Coronary artery (tissue), 2 donors: ENCODE data around the gene TUBA3D.
"Not testable (repeated sequence)": the region's sequence is repeated elsewhere in the genome, so short reads cannot be mapped to it uniquely, and the experiment has no call there.

Source experiments
- DNase-seq: peaks from one replicate; pipeline ENCODE4 v3.0.0-alpha.2; 2017; ENCODE audit warnings: low spot score
- H3K27ac ChIP-seq, 2 donors: fragments of 200-600 bp; sonication (generic); one replicate each; pipeline ENCODE4 v1.5.1; 2016 to 2019
- H3K4me3 ChIP-seq: fragments of 200-600 bp; sonication (generic); 2 replicates; pipeline ENCODE4 v1.5.1; 2016; ENCODE audit warnings: mild to moderate bottlenecking, moderate library complexity
- TF ChIP-seq, protein P1 (sequence below): fragments of 200-600 bp; sonication (generic); IDR thresholded peaks from one replicate; pipeline ENCODE4 v1.5.1; 2019; ENCODE audit warnings: antibody characterized with exemption

Gene TUBA3D

DNA sequence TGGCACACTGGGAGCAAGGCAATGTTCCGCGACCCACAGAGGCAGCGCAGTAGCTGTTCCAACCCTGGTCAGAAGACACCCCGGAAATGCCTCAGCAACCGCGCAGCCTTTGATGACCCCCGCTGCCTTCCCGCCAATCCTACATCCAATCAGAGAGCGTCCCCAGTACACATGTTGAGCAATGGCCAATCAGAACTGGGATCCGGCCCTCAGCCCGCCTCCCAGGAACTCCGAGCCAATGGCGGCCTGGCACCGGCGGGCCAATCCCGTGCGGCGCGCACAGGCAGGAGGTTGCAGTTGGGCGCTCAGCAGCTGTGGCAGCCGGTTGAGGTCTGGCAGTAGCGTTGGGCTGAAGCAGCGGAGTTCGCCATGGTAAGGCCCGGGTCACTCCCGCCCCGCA, at the start of gene TUBA3D:
TSS of gene TUBA3D (plus strand) at position 289 of the 400 bp plus-strand sequence. CDS start at position 370, 81 bp downstream.
- Histone ChIP-seq H3K4me3 (no peak within 1 kb of the TSS), H3K27ac (no peak within 1 kb of the TSS)
- TF ChIP-seq, protein P1, sequence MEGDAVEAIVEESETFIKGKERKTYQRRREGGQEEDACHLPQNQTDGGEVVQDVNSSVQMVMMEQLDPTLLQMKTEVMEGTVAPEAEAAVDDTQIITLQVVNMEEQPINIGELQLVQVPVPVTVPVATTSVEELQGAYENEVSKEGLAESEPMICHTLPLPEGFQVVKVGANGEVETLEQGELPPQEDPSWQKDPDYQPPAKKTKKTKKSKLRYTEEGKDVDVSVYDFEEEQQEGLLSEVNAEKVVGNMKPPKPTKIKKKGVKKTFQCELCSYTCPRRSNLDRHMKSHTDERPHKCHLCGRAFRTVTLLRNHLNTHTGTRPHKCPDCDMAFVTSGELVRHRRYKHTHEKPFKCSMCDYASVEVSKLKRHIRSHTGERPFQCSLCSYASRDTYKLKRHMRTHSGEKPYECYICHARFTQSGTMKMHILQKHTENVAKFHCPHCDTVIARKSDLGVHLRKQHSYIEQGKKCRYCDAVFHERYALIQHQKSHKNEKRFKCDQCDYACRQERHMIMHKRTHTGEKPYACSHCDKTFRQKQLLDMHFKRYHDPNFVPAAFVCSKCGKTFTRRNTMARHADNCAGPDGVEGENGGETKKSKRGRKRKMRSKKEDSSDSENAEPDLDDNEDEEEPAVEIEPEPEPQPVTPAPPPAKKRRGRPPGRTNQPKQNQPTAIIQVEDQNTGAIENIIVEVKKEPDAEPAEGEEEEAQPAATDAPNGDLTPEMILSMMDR, result no peak
- DNase-seq, result no peak

DNA sequence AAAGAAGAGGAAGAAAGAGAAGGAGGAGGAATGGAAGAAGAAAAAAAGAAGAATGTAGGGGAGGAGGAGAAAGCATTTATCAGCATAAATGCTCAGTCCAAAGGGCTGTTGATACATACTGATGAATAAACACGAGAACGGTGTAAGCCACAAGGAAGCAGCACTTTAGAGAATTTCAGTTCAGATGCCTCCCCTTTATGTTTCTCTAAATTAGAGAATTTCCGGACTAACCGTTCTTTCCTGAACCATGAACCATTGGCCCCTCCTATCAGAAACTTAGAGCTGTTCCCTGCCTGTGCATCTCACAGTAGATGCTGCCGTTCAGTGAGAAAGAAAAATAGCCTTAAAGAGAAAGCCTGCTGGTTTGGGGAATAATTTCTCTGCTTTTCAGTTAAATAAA, 49.2 kb upstream of the TUBA3D start:
- TF ChIP-seq, protein P1, result no peak
- Histone ChIP-seq H3K27ac (no peak overlapping the region), H3K4me3 (no peak overlapping the region)
- DNase-seq, result no peak

DNA sequence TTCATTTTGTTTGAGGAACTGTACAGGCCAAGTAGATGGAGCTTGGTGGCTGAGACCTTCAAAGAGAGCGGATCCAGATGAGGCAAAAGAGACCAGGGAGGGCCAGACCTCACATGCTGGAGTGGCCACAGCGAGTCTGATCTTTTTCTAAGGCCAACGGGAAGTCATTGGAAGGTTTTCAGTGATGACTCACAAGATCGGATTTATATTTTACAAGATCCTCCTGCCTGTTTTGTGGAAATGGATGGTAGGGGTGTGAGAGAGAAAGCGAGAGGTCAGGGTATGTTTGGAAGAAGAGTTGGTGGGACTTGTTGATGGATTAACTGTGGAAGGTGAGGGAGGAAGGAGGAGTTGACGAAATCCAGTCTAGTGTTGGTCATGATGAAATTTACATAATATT, 44.6 kb upstream of the TUBA3D start:
- H3K4me3 ChIP-seq, result no peak overlapping the region
- TF ChIP-seq, protein P1, result no peak
- DNase-seq, result no peak
- no peak overlapping the region for H3K27ac ChIP-seq

DNA sequence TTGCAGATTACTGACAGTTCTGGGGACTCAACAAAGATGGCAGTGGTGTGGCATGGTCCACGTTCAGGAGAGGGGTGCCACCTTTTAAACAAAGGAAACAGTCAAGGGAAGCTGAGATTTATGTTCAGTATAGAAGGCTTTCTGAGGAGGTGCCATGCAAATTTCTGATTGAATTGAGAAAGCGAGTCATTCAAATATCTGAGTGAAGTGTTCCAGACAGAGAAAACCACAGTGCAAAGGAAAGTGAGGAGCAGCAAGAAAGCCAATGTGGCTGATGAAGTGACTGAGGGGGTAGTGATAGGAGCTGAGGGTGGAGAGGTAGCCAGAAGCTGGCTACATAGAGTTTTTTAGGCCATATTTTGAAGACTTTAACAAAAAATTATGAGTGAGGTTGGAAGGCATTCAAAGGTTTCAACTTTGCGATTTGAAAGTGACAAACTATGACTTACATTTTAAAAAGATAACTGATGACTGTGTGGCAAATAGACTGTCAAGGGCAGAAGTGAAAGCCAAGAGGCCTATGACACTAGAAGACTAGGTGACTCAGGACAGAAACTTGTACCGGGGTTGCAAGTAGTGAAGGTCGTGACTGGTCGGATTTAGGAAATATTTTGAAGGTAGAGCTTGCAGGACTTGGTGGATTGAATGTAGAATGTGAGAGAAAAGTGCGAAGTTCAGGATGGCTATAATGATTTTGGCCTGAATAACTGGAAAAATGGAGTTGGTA, 35.0 kb upstream of the TUBA3D start:
- not testable (repeated sequence) for H3K4me3 ChIP-seq, H3K27ac ChIP-seq, DNase-seq

DNA sequence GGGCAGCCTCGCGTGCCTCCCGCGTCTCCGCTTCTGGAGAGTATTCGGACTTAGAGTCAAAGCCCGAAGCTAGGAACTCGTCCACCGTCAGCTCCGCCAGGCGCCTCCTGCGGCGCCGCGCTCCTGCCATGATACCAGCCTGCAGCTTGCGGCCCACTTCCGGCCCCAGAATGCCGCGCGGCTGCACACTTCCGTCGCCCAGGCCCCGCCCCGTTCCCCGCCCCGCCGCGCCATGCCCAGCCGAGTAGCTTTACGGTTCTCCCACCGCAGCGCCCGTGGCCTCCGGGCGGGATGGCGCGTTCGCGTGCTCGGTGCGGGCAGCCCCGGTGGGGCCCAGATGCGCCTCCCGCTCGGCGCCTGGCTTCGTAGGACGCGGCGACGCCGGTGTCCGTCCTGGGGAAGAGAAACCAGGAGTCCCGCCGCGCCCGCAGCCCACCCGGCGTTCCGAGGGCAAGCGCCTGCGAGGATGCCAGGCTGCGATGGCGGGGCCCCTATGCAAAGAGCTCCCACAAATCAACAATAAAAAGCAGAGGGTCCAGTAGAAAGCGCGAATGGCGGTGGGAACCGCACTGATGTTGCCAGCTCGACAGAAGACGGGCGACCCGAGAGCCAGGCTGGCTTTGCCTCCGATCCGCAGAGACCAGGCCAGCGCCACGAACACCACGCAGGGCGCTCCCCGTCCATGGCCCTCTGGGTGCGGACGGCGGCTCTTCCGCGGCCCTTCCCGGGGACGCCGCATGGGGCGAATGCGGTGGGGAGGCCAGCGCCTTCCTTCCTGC, 31.0 kb upstream of the TUBA3D start:
- not testable (repeated sequence) for DNase-seq, H3K27ac ChIP-seq, H3K4me3 ChIP-seq

DNA sequence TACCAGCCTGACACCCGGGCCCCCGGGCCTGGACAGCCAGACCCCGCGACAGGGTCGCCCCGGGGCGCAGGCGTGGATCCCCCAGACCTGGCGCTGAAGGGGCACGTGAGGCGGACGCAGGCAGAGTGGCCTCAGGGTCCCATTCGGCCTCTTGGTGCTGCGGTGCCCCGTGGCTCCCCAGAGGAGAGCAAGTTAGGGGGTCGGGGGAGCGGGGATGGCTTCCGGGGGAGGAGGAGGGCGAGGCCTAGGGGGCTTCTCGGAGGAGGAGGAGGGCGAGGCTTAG, 30.5 kb upstream of the TUBA3D start:
- not testable (repeated sequence) for H3K4me3 ChIP-seq, DNase-seq, H3K27ac ChIP-seq

DNA sequence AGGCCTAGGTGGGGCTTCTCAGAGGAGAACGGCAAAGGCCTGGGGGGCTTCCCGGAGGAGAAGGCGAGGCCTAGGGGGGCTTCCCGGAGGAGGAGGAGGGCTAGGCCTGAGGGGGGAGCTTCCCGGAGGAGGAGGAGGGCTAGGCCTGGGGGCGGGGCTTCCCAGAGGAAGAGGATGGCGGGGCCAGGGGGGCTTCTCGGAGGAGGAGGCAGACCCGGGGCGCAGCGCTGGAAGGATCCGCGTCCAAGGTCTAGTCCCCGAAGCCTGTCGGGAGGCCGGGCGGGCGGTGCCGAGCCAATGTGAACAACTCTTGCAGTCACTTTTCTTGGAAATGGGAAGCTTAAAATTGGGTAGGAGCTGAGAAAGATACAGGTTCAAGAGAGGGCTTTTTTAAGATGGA, 30.0 kb upstream of the TUBA3D start:
- Histone ChIP-seq H3K4me3 (no peak overlapping the region), H3K27ac (no peak overlapping the region)
- TF ChIP-seq, protein P1, result no peak
- no peak for DNase-seq

DNA sequence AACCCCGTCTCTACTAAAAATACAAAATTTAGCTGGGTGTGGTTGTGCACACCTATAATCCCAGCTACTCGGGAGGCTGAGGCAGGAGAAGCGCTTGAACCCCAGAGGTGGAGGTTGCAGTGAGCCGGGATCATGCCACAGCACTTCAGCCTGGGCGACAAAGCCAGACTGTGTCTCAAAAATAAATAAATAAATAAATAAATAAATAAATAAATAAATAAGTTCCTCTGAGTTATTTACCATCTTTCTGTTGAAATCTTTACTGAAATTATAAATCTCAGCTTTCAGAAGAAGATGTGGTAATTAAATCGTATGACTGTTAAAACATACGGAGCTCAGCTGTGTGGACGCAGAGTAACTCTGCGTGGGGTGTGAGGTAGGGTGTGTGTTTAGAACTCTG, 27.9 kb upstream of the TUBA3D start:
- not testable (repeated sequence) for H3K4me3 ChIP-seq, DNase-seq, H3K27ac ChIP-seq

DNA sequence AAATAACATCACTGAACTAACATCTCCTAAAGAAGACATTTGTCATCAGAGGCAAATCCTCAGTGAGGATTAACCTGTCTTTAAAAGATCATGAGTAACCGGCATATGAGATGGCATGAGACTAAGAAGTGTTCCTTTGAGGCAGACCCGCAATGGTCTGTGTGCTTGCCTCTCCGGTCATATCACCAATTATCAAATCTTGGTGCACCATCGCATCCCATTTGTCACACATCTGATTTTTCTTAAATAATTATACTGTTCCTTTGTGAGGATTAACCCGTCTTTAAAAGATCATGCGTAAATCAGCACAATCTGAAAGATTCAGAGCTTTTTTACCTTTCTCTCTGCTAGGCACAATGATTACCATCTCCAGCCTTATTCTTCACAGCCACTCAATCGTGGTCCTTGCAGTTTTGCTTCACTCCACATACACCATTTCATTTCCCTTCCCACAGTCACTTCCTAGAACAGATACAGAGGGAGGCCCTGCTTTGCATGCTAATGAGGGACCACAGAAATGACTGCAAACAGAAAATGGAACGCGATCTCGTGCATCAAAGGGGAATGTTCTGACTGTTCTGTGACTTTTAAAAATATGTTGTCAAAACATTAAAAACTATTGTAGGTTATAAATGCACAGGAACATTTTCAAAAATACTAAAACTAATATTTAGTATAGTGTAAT, 24.5 kb upstream of the TUBA3D start:
- not testable (repeated sequence) for H3K27ac ChIP-seq, H3K4me3 ChIP-seq, DNase-seq

DNA sequence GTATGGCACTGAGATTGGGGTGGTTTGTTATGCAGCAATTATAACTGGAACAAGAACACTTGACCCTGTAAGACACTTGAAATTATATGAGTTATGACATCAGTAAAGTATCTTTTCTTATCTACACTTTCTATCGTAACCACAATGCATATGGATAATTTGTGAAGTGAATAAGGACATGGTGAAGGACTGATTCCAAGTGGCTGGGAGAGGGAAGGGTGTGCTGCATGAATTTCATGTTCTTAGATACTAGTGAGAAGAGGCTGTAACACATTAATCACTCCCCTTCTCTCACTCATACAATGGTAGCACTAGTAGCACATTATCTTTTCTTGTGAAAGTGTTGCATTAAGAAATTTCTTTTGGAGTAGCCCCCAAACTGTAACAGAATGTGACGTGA, 21.0 kb upstream of the TUBA3D start:
- not testable (repeated sequence) for H3K4me3 ChIP-seq, H3K27ac ChIP-seq, DNase-seq

DNA sequence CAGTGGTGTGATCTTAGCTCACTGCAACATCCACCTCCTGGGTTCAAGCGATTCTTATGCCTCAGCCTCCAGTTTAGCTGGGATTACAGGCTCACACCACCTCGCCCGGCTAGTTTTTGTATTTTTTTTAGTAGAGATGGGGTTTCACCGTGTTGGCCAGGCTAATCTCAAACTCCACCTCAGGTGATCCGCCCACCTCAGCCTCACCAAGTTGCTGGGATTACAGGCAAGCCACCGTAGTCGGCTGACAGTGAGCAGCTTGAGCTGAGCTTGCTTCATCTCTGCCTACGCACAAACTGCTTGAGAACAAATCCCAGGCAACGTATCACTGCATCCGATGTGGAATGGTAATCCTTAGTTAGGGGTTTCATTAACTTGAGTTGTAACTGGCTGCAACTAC, 8.2 kb upstream of the TUBA3D start:
- not testable (repeated sequence) for DNase-seq, H3K27ac ChIP-seq

DNA sequence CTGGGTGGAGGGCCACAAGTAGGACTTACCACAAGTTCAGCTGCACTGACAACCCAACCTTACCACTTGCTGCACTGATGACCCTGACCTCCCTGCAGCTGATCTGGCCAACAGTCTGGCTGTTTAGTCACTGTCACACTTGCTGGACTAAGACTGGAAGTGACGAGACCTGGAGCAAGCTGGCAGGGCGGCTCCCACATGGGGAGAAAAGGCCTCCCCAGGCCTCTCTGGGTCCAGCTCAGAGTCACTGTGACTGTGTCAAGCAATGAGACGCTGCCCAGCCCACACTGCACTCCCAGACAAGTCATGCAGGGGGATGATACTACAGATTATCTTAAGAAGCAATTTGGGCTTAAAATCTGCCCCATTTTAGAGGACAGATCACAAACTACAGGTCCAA, 5.0 kb upstream of the TUBA3D start:
- H3K4me3 ChIP-seq, DNase-seq, H3K27ac ChIP-seq: not testable (repeated sequence)

More for the DNA sequence above, 8.2 kb upstream of the TUBA3D start:
- H3K4me3 ChIP-seq, result not testable (repeated sequence)

DNA sequence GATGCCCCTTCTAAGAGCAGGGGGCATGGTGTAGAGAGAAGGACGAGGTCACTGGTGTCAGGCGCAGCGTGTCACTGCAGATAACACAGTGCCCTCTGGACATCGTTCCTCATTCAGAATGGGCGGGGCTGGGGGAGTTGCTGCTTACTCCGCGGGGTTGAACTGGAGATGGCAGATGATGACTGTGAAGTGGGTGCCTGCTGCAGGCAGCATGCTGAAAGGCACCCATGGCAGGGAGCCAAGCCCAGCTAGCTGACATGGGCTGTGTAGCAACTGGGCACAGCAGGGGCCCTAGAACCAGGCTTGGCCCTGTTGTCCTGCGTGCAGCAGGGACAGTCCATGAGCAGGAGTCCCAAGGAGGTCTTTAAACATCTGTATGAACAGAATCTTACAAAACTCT, 4.3 kb upstream of the TUBA3D start:
- not testable (repeated sequence) for DNase-seq, H3K27ac ChIP-seq

DNA sequence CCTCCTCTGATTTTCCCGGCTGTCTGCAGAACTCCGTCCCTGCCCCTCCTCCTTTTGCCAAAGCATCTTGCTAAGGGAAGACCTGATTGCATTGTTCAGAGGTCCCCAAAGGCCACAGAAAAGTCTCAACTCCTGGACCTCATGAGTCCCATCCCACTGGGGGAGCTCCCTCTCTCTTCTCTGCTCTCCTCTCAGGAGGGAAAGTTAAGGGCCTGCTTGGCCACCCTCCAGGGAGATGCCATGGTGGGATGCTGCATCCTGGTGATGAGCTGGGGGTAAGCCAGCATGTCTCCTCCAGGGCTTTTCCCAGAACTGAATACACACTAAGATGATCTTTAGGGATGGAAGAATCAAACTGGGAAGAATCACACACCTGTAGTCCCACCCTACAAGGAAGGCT, 2.7 kb upstream of the TUBA3D start:
- H3K4me3 ChIP-seq, DNase-seq, H3K27ac ChIP-seq: not testable (repeated sequence)

More for the DNA sequence above, 4.3 kb upstream of the TUBA3D start:
- H3K4me3 ChIP-seq, result not testable (repeated sequence)
